HUES48 (cell line): Measurements from ENCODE around the gene NT5C.

Experiments used
- H3K27ac ChIP-seq: one replicate; pipeline ENCODE4 v1.7.0; 2013; ENCODE audit warnings: low read depth, low read length, inconsistent platforms
- H3K27me3 ChIP-seq: 2 replicates; pipeline ENCODE4 v1.6.1; 2013; ENCODE audit warnings: mild to moderate bottlenecking, low read length; ENCODE audit not compliant: control insufficient read depth, insufficient read depth
- H3K36me3 ChIP-seq: 2 replicates; pipeline ENCODE4 v1.6.1; 2013; ENCODE audit warnings: low read length; ENCODE audit not compliant: control insufficient read depth, insufficient read depth
- H3K4me1 ChIP-seq: 2 replicates; pipeline ENCODE4 v1.6.1; 2013; ENCODE audit warnings: mild to moderate bottlenecking, low read length; ENCODE audit not compliant: control insufficient read depth, insufficient read depth
- H3K4me3 ChIP-seq: 2 replicates; pipeline ENCODE4 v1.5.1; 2013; ENCODE audit warnings: mild to moderate bottlenecking, low read depth, low read length
- H3K9ac ChIP-seq: 2 replicates; pipeline ENCODE4 v1.6.1; 2013; ENCODE audit warnings: mild to moderate bottlenecking, low read depth, low read length, moderate library complexity
- H3K9me3 ChIP-seq: 2 replicates; pipeline ENCODE4 v1.6.1; 2013; ENCODE audit warnings: low read length; ENCODE audit not compliant: control insufficient read depth, insufficient read depth

The NT5C gene

GRCh38 chr17:75090871-75091854 lies 40.4 kb downstream of the NT5C start:
- no peaks in the 10 kb centered on the region for H3K36me3 ChIP-seq
- no peaks in the 10 kb centered on the region for H3K9me3 ChIP-seq
- peak overlapping the region; percentile 15 for H3K27ac ChIP-seq
- H3K4me1 ChIP-seq, result peaks cover 21% of the 10 kb centered on the region
- no peak overlapping the region for H3K4me3 ChIP-seq
- H3K9ac ChIP-seq, result no peak overlapping the region
- no peaks in the 10 kb centered on the region for H3K27me3 ChIP-seq

- H3K9ac ChIP-seq, result peak overlapping the region; percentile 77
- peaks cover 21% of the 10 kb centered on the region for H3K4me1 ChIP-seq
- H3K4me3 ChIP-seq, result peak overlapping the region; percentile 78
Observed at GRCh38 chr17:75088465-75089417, 42.8 kb downstream of the NT5C start.

GRCh38 chr17:75087558-75088453 lies 43.7 kb downstream of the NT5C start, which contains the start of gene SLC16A5:
Gene SLC16A5 (plus strand): TSS chr17:75087954. CDS start chr17:75093637, 5,683 bp downstream.
- Histone ChIP-seq H3K9me3 (no peaks in the 10 kb centered on the region), H3K9ac (peak within 1 kb of the TSS; percentile 84), H3K27me3 (no peaks in the 10 kb centered on the region), H3K36me3 (no peaks in the 10 kb centered on the region), H3K4me1 (peaks cover 21% of the 10 kb centered on the region), H3K4me3 (peak within 1 kb of the TSS; percentile 78), H3K27ac (peak within 1 kb of the TSS; percentile 93)

More at GRCh38 chr17:75088465-75089417, 42.8 kb downstream of the NT5C start:
- H3K36me3 ChIP-seq, result no peaks in the 10 kb centered on the region
- no peaks in the 10 kb centered on the region for H3K9me3 ChIP-seq
- no peaks in the 10 kb centered on the region for H3K27me3 ChIP-seq
- peak overlapping the region; percentile 93 for H3K27ac ChIP-seq

- Histone ChIP-seq H3K27ac (peak overlapping the region; percentile 93), H3K9me3 (no peaks in the 10 kb centered on the region), H3K4me3 (peak overlapping the region; percentile 78), H3K36me3 (no peaks in the 10 kb centered on the region), H3K27me3 (no peaks in the 10 kb centered on the region), H3K9ac (peak overlapping the region; percentile 84), H3K4me1 (peaks cover 26% of the 10 kb centered on the region)
Observed at GRCh38 chr17:75087182-75087557, 44.4 kb downstream of the NT5C start.

GRCh38 chr17:75086496-75087181 lies 44.9 kb downstream of the NT5C start:
- no peaks in the 10 kb centered on the region for H3K27me3 ChIP-seq
- H3K9ac ChIP-seq, result no peak overlapping the region
- no peak overlapping the region for H3K4me3 ChIP-seq
- peaks cover 26% of the 10 kb centered on the region for H3K4me1 ChIP-seq
- H3K27ac ChIP-seq, result peak overlapping the region; percentile 93
- no peaks in the 10 kb centered on the region for H3K9me3 ChIP-seq
- H3K36me3 ChIP-seq, result no peaks in the 10 kb centered on the region

GRCh38 chr17:75084039-75084660 lies 47.4 kb downstream of the NT5C start:
- H3K27ac ChIP-seq, result no peak overlapping the region
- H3K4me3 ChIP-seq, result no peak overlapping the region
- H3K9ac ChIP-seq, result no peak overlapping the region
- no peaks in the 10 kb centered on the region for H3K27me3 ChIP-seq
- H3K36me3 ChIP-seq, result no peaks in the 10 kb centered on the region
- H3K4me1 ChIP-seq, result peaks cover 18% of the 10 kb centered on the region
- H3K9me3 ChIP-seq, result no peaks in the 10 kb centered on the region

- Histone ChIP-seq H3K27ac (no peak overlapping the region), H3K4me3 (no peak overlapping the region), H3K36me3 (no peaks in the 10 kb centered on the region), H3K4me1 (peaks cover 19% of the 10 kb centered on the region), H3K27me3 (no peaks in the 10 kb centered on the region), H3K9ac (no peak overlapping the region), H3K9me3 (no peaks in the 10 kb centered on the region)
Observed at GRCh38 chr17:75082683-75083082, 48.9 kb downstream of the NT5C start.

GRCh38 chr17:75081611-75082540 lies 49.7 kb downstream of the NT5C start:
- Histone ChIP-seq H3K9ac (no peak overlapping the region), H3K9me3 (no peaks in the 10 kb centered on the region), H3K27me3 (no peaks in the 10 kb centered on the region), H3K4me1 (peaks cover 15% of the 10 kb centered on the region), H3K36me3 (no peaks in the 10 kb centered on the region), H3K27ac (no peak overlapping the region), H3K4me3 (no peak overlapping the region)
